ENCODE results near the gene LRP2.

- TF ChIP-seq CTCF (optimal IDR thresholded peaks at IDR 0.05 in 1 of 3, IDR thresholded peaks at IDR 0.05 in 1 of 3, conservative IDR thresholded peaks at IDR 0.05 in 1 of 3; ENCODE audit: extremely low read depth in 1 of 3, insufficient read depth in 2 of 3, low read length in 3 of 3) = no peak
- no peak for TF ChIP-seq EZH2 (IDR thresholded peaks at IDR 0.05; ENCODE audit: low read length)
These were observed 257.5 kb downstream of the LRP2 start for GRCh38 chr2:169104848-169105247.

All from keratinocyte (primary cell).